DOHH2 (cell line): ENCODE results near the gene SNCB.

Experiments used
- H3F3A ChIP-seq: fragments of 200-600 bp; sonication (generic), shearing (Covaris generic); 2 replicates; pipeline ENCODE4 v1.6.0; 2016; ENCODE audit warnings: antibody characterized with exemption, mild to moderate bottlenecking; ENCODE audit not compliant: control insufficient read depth, insufficient read depth
- H3K27ac ChIP-seq: fragments of 200-600 bp; sonication (generic); 2 replicates; pipeline ENCODE4 v1.5.1; 2014; ENCODE audit warnings: low read depth, mild to moderate bottlenecking, low read length, moderate library complexity
- H3K27me3 ChIP-seq: fragments of 200-600 bp; sonication (generic); 2 replicates; pipeline ENCODE4 v1.6.1; 2014; ENCODE audit warnings: mild to moderate bottlenecking, low read length, mixed read lengths; ENCODE audit not compliant: control insufficient read depth
- H3K36me3 ChIP-seq: fragments of 200-600 bp; sonication (generic); 2 replicates; pipeline ENCODE4 v1.6.1; 2014; ENCODE audit warnings: mild to moderate bottlenecking, low read length, moderate library complexity, mixed read lengths; ENCODE audit not compliant: control insufficient read depth
- H3K4me1 ChIP-seq: fragments of 200-600 bp; sonication (generic); 2 replicates; pipeline ENCODE4 v1.6.1; 2014; ENCODE audit warnings: mild to moderate bottlenecking, low read length, mixed read lengths; ENCODE audit not compliant: control insufficient read depth
- H3K4me2 ChIP-seq: fragments of 200-600 bp; sonication (generic); 2 replicates; pipeline ENCODE4 v1.6.0; 2014; ENCODE audit warnings: mild to moderate bottlenecking, low read length, moderate library complexity
- H3K4me3 ChIP-seq: fragments of 200-600 bp; sonication (generic); 2 replicates; pipeline ENCODE4 v1.5.1; 2014; ENCODE audit warnings: mild to moderate bottlenecking, low read length, mixed read lengths
- H3K79me2 ChIP-seq: fragments of 200-600 bp; sonication (generic); 2 replicates; pipeline ENCODE4 v1.6.1; 2014; ENCODE audit warnings: mild to moderate bottlenecking, low read length, mixed read lengths; ENCODE audit not compliant: control insufficient read depth
- H3K9me2 ChIP-seq: fragments of 200-600 bp; sonication (generic); replicated peaks from 2 replicates; pipeline ENCODE4 v1.6.1; 2014; ENCODE audit warnings: mild to moderate bottlenecking, low read length, mixed read lengths; ENCODE audit not compliant: control insufficient read depth
- H3K9me3 ChIP-seq: fragments of 200-600 bp; sonication (generic); 2 replicates; pipeline ENCODE4 v1.6.1; 2014; ENCODE audit warnings: antibody characterized with exemption, low read length, mixed read lengths; ENCODE audit not compliant: control insufficient read depth, insufficient read depth
- H4K20me1 ChIP-seq: fragments of 200-600 bp; sonication (generic); 2 replicates; pipeline ENCODE4 v1.6.0; 2014; ENCODE audit warnings: low read depth, mild to moderate bottlenecking, antibody characterized with exemption, low read length, moderate library complexity; ENCODE audit not compliant: control insufficient read depth, insufficient read depth
- EZH2phosphoT487 ChIP-seq: fragments of 200-600 bp; sonication (generic); IDR thresholded peaks from 2 replicates; pipeline ENCODE4 v1.6.1; 2017; ENCODE audit warnings: borderline replicate concordance, mild to moderate bottlenecking, antibody characterized with exemption, low read length, moderate library complexity, mixed read lengths
- TF ChIP-seq, protein P1 (sequence below): fragments of 200-600 bp; sonication (generic); IDR thresholded peaks from one replicate; pipeline ENCODE4 v1.5.1; 2014; ENCODE audit warnings: antibody characterized with exemption, mild to moderate bottlenecking, low read depth, low read length; ENCODE audit not compliant: poor library complexity, severe bottlenecking

SNCB gene

GRCh38 chr5:176577312-176578176 is 52.8 kb downstream of the SNCB start:
- Histone ChIP-seq H3K4me3 (no peak overlapping the region), H3F3A (no peaks in the 10 kb centered on the region), H3K9me2 (no peaks in the 10 kb centered on the region), H3K4me2 (no peak overlapping the region), H3K27ac (no peak overlapping the region), H3K79me2 (no peaks in the 10 kb centered on the region), H3K9me3 (no peaks in the 10 kb centered on the region), H4K20me1 (no peaks in the 10 kb centered on the region), H3K27me3 (no peaks in the 10 kb centered on the region), H3K36me3 (no peaks in the 10 kb centered on the region), H3K4me1 (peaks cover 10% of the 10 kb centered on the region)
- TF ChIP-seq EZH2phosphoT487 = no peak
- TF ChIP-seq, protein P1, sequence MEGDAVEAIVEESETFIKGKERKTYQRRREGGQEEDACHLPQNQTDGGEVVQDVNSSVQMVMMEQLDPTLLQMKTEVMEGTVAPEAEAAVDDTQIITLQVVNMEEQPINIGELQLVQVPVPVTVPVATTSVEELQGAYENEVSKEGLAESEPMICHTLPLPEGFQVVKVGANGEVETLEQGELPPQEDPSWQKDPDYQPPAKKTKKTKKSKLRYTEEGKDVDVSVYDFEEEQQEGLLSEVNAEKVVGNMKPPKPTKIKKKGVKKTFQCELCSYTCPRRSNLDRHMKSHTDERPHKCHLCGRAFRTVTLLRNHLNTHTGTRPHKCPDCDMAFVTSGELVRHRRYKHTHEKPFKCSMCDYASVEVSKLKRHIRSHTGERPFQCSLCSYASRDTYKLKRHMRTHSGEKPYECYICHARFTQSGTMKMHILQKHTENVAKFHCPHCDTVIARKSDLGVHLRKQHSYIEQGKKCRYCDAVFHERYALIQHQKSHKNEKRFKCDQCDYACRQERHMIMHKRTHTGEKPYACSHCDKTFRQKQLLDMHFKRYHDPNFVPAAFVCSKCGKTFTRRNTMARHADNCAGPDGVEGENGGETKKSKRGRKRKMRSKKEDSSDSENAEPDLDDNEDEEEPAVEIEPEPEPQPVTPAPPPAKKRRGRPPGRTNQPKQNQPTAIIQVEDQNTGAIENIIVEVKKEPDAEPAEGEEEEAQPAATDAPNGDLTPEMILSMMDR = no peak

GRCh38 chr5:176575488-176576422 is 54.6 kb downstream of the SNCB start:
- TF ChIP-seq EZH2phosphoT487 = no peak
- TF ChIP-seq, protein P1 = no peak
- Histone ChIP-seq H4K20me1 (no peaks in the 10 kb centered on the region), H3K4me1 (peaks cover 10% of the 10 kb centered on the region), H3K79me2 (no peaks in the 10 kb centered on the region), H3K9me2 (no peaks in the 10 kb centered on the region), H3K27ac (no peak overlapping the region), H3K4me2 (no peak overlapping the region), H3K27me3 (no peaks in the 10 kb centered on the region), H3F3A (no peaks in the 10 kb centered on the region), H3K4me3 (no peak overlapping the region), H3K9me3 (no peaks in the 10 kb centered on the region), H3K36me3 (no peaks in the 10 kb centered on the region)

DNA sequence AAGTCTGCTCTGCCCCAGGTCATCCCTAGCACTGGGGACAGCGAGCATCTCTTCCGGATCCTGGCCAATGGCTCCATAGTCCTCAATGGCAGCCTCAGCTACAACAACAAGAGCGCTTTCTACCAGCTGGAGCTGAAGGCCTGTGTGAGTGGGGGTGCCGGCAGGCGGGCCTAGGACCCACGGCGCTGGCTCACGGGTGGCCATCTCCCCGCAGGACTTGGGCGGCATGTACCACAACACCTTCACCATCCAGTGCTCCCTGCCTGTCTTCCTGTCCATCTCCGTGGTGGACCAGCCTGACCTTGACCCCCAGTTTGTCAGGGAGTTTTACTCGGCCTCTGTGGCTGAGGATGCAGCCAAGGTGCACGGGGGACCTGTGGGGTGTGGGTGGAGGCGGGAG is 55.3 kb downstream of the SNCB start:
- H3K27me3 ChIP-seq = no peaks in the 10 kb centered on the region
- no peaks in the 10 kb centered on the region for H3K9me2 ChIP-seq
- H3K36me3 ChIP-seq = no peaks in the 10 kb centered on the region
- no peaks in the 10 kb centered on the region for H3K79me2 ChIP-seq
- no peaks in the 10 kb centered on the region for H3F3A ChIP-seq
- no peak overlapping the region for H3K4me2 ChIP-seq
- TF ChIP-seq EZH2phosphoT487 = no peak
- TF ChIP-seq, protein P1 = no peak
- H3K9me3 ChIP-seq = no peaks in the 10 kb centered on the region
- H3K4me1 ChIP-seq = peaks cover 10% of the 10 kb centered on the region
- no peak overlapping the region for H3K4me3 ChIP-seq
- H3K27ac ChIP-seq = no peak overlapping the region
- no peaks in the 10 kb centered on the region for H4K20me1 ChIP-seq
